B cell (primary cell): ENCODE data around the gene LIPE. TPM values are rescaled to one million over a fixed set of nuclear protein-coding genes. Genes with fewer than 3 reads are reported as not detected.

ENCODE experiments used
- ATAC-seq: fragments of 200-7000 bp; cut with Tn5 transposase; one replicate; pipeline ENCODE4 v1.10.0; 2021; ENCODE audit warnings: low read depth, mild to moderate bottlenecking, moderate number of reproducible peaks, moderate library complexity
- CTCF ChIA-PET: fragments of 350-600 bp; sonication (Branson Sonifier 250); formaldehyde crosslinking; loops from one replicate; lab custom pipeline; 2021; ENCODE audit warnings: antibody characterized with exemption, inconsistent platforms; lab: Charles Lee
- POLR2A ChIA-PET: fragments of 350-600 bp; sonication (Branson Sonifier 250); formaldehyde crosslinking; loops from one replicate; lab custom pipeline; 2021; ENCODE audit warnings: antibody characterized with exemption; lab: Charles Lee
- DNase-seq: peaks from one replicate; pipeline ENCODE4 v3.0.0; 2013
- H2AFZ ChIP-seq: 2 replicates; pipeline ENCODE4 v1.6.1; 2012; ENCODE audit warnings: mild to moderate bottlenecking, low read depth, low read length; ENCODE audit not compliant: insufficient read depth, poor library complexity, severe bottlenecking
- H3K27ac ChIP-seq, 2 donors: 1 replicate in 1 of 2; 2 replicates in 1 of 2; pipeline ENCODE4 v1.5.1; 2012 to 2013; ENCODE audit warnings: low read length in 2 of 2, mild to moderate bottlenecking in 2 of 2, moderate library complexity in 1 of 2
- H3K27me3 ChIP-seq, 4 experiments: fragments of 200-600 bp in 1 of 4; sonication (generic) in 1 of 4; replicated peaks in 1 of 4; 1 replicate in 2 of 4; 2 replicates in 2 of 4; pipeline versions ENCODE4 v1.6.1 to v1.7.0; 2013 to 2016; ENCODE audit warnings: low read length in 3 of 4, mild to moderate bottlenecking in 2 of 4, mixed read lengths in 1 of 4, moderate library complexity in 1 of 4; ENCODE audit not compliant: insufficient read depth in 4 of 4, control insufficient read depth in 3 of 4; ENCODE audit errors: control extremely low read depth in 1 of 4
- H3K36me3 ChIP-seq, 2 experiments: replicated peaks in 1 of 2; 1 replicate in 1 of 2; 2 replicates in 1 of 2; pipeline versions ENCODE4 v1.6.1 to v1.7.1; 2013; ENCODE audit warnings: low read length in 1 of 2; ENCODE audit not compliant: insufficient read depth in 2 of 2, control insufficient read depth in 1 of 2; ENCODE audit errors: control extremely low read depth in 1 of 2, extremely low read depth in 1 of 2
- H3K4me1 ChIP-seq, 2 donors: fragments of 200-600 bp in 1 of 2; sonication (generic) in 1 of 2; 1 replicate in 1 of 2; 2 replicates in 1 of 2; pipeline versions ENCODE4 v1.5.1 to v1.6.1; 2013 to 2017; ENCODE audit warnings: low read length in 2 of 2; ENCODE audit not compliant: control insufficient read depth in 2 of 2, insufficient read depth in 2 of 2
- H3K4me2 ChIP-seq: replicated peaks from 2 replicates; pipeline ENCODE3; 2012; ENCODE audit warnings: mild to moderate bottlenecking, low read depth, low read length; ENCODE audit not compliant: poor library complexity, severe bottlenecking
- H3K4me3 ChIP-seq, 5 experiments: fragments of 200-600 bp in 1 of 5; sonication (generic) in 1 of 5; 1 replicate in 3 of 5; 2 replicates in 2 of 5; pipeline versions ENCODE4 v1.5.1 to v1.7.0; 2011 to 2016; ENCODE audit warnings: low read length in 4 of 5, mild to moderate bottlenecking in 4 of 5, low read depth in 2 of 5, control low read depth in 1 of 5, moderate library complexity in 1 of 5; ENCODE audit not compliant: insufficient read depth in 1 of 5; ENCODE audit errors: control extremely low read depth in 1 of 5, extremely low read depth in 1 of 5
- H3K79me2 ChIP-seq: fragments of 200-600 bp; sonication (generic); one replicate; pipeline ENCODE4 v1.6.0; 2016; ENCODE audit warnings: low read length; ENCODE audit not compliant: control insufficient read depth, insufficient read depth
- H3K9ac ChIP-seq: fragments of 200-600 bp; sonication (generic); 2 replicates; pipeline ENCODE4 v1.6.1; 2017; ENCODE audit warnings: mild to moderate bottlenecking, low read length, moderate library complexity
- H3K9me3 ChIP-seq, 3 donors: one replicate each; pipeline versions ENCODE4 v1.6.1 to v1.7.1; 2013; ENCODE audit warnings: low read length in 2 of 3; ENCODE audit not compliant: control insufficient read depth in 2 of 3, insufficient read depth in 1 of 3; ENCODE audit errors: control extremely low read depth in 1 of 3
- H4K20me1 ChIP-seq: 2 replicates; pipeline ENCODE4 v1.6.0; 2012; ENCODE audit warnings: mild to moderate bottlenecking, low read length; ENCODE audit not compliant: insufficient read depth, control insufficient read depth, poor library complexity, severe bottlenecking
- H3K27ac Mint-ChIP-seq: one replicate; pipeline ENCODE4 v1.8.0; 2021; ENCODE audit warnings: mixed read lengths
- H3K27me3 Mint-ChIP-seq: one replicate; pipeline ENCODE4 v1.8.0; 2021; ENCODE audit warnings: mixed read lengths
- H3K4me1 Mint-ChIP-seq: one replicate; pipeline ENCODE4 v1.8.0; 2021; ENCODE audit warnings: mixed read lengths
- H3K4me3 Mint-ChIP-seq: one replicate; pipeline ENCODE4 v1.8.0; 2021; ENCODE audit warnings: mixed read lengths
- H3K9me3 Mint-ChIP-seq: one replicate; pipeline ENCODE4 v1.8.0; 2022; ENCODE audit warnings: mixed read lengths; ENCODE audit not compliant: insufficient read depth
- CTCF ChIP-seq: fragments of 200-600 bp; IDR thresholded peaks from one replicate; pipeline ENCODE4 v1.8.0; 2022; ENCODE audit warnings: antibody characterized with exemption, mild to moderate bottlenecking
- EZH2 ChIP-seq: IDR thresholded peaks from 2 replicates; pipeline ENCODE4 v1.6.1; 2012; ENCODE audit warnings: borderline replicate concordance, low read depth, mild to moderate bottlenecking, moderate library complexity, low read length; ENCODE audit not compliant: insufficient read depth, poor library complexity, severe bottlenecking
- WGBS: methylation state at CpG from one replicate; pipeline ENCODE4 v1.1.5; 2013; ENCODE audit warnings: missing lambda C conversion rate; ENCODE audit not compliant: insufficient coverage; 5-methylcytosine and 5-hydroxymethylcytosine counted together
- intact Hi-C: fragments of 100-400 bp; cut with micrococcal nuclease; formaldehyde crosslinking; loops from one replicate; pipeline ENCODE4 v1.10.0; 2022
- polyA minus RNA-seq: library from RNA; depleted of rRNA, polyadenylated mRNA; stranded (reverse); fragments of >200 nt; gene quantifications from 2 replicates; pipeline ENCODE4 v1.2.3, GENCODE V29; 2012
- polyA plus RNA-seq: library from polyadenylated mRNA; depleted of rRNA; stranded (reverse); fragments of >200 nt; gene quantifications from 2 replicates; pipeline ENCODE4 v1.2.3, GENCODE V29; 2012
- total RNA-seq, 2 donors: library from RNA; stranded (reverse); fragments of 120-200 nt in 1 of 2; gene quantifications; 1 replicate in 1 of 2; 2 replicates in 1 of 2; pipeline versions ENCODE4 v1.2.3 to v1.2.4, GENCODE V29; 2013 to 2022

Gene LIPE
- total RNA-seq: 46.2 and 46.9 TPM in 2 replicates
- 21.5 TPM for total RNA-seq (2013)
- 46.8 and 49.4 TPM in 2 replicates for polyA plus RNA-seq
- polyA minus RNA-seq: 62.4 and 79.3 TPM in 2 replicates

DNA sequence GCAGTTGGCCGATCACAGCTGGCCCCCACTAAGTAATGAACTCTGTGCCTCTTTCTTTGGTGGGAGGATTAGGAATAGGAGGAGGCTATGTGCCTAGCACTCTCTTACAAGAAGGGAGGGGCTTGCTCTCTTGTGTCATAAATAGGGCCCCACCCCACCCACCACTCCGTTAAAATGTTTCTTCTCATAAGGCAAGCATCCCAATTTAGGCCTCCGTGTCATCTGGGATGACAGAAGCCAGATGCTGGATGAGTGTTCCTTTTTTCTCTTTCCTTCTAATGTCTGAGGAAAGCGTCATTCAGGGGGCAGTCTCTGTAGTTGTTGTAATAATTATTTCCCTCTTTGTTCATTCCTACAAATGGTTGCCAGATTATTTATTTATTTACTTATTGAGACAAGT, at the start of gene LIPE:
TSS of gene LIPE (minus strand) at position 76 of the 400 bp plus-strand sequence. CDS start 239 bp downstream, outside the sequence.
- TF ChIP-seq EZH2 (no peak), CTCF (no peak)
- Mint-ChIP-seq H3K27me3 (no peaks in the 10 kb centered on the region), H3K27ac (no peak within 1 kb of the TSS), H3K4me3 (no peak within 1 kb of the TSS), H3K4me1 (peaks cover 19% of the 10 kb centered on the region), H3K9me3 (no peaks in the 10 kb centered on the region)
- H3K79me2 ChIP-seq: peaks cover under 1% of the 10 kb centered on the region
- no peaks in the 10 kb centered on the region for H3K36me3 ChIP-seq
- DNase-seq: no peak
- peaks cover 2 to 16% of the 10 kb centered on the region in 2 donors for H3K4me1 ChIP-seq
- no peak within 1 kb of the TSS for H3K4me3 ChIP-seq
- ATAC-seq: no peak
- ChIA-PET CTCF (interaction anchor here (1.1 to 2.3 kb wide), 2 partner anchors 11 to 14 kb away, joined by 4 to 7 read pairs; no protein-coding TSS in a partner anchor), POLR2A (no interaction called here)
- H3K4me2 ChIP-seq: no peak within 1 kb of the TSS
- no CpG with 5 or more reads among the region's 4 CpGs for WGBS
- H3K27ac ChIP-seq: no peak within 1 kb of the TSS
- no peak within 1 kb of the TSS for H3K9ac ChIP-seq
- H3K9me3 ChIP-seq: peaks cover 0 to 5% (median 0%) of the 10 kb centered on the region in 3 donors
- peaks cover 2% of the 10 kb centered on the region for H4K20me1 ChIP-seq
- H2AFZ ChIP-seq: no peak within 1 kb of the TSS
- intact Hi-C loops: no loop called here
- peaks cover 0 to 2% (median 0%) of the 10 kb centered on the region in 4 experiments for H3K27me3 ChIP-seq

DNA sequence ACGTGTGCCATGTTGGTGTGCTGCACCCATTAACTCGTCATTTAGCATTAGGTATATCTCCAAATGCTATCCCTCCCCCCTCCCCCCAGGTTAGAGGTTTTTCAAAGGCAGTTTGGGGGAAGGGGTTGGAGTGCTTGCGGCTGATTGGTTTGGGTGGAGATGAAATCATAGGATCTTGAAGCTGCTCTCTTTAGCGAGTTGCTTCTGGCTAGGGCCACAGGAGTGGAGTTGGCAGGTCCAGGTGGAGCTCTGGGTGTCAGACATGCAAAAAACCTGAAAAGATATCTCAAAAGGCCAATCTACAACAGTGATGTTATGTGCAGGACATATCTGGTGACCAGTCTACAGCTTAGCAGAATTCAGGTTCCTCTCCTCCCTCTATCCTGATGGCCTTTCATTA, 48.2 kb upstream of the LIPE start:
- TF ChIP-seq EZH2: no peak
- TF ChIP-seq CTCF: no peak
- Mint-ChIP-seq H3K4me3 (no peak overlapping the region), H3K27ac (no peak overlapping the region), H3K27me3 (no peaks in the 10 kb centered on the region), H3K9me3 (no peaks in the 10 kb centered on the region), H3K4me1 (peaks cover 2% of the 10 kb centered on the region)
- ATAC-seq (no peak), DNase-seq (no peak)
- Histone ChIP-seq H3K36me3 (no peaks in the 10 kb centered on the region), H3K27me3 (no peaks in the 10 kb centered on the region), H4K20me1 (no peaks in the 10 kb centered on the region), H3K4me3 (no peak overlapping the region), H2AFZ (no peak overlapping the region), H3K9ac (no peak overlapping the region), H3K9me3 (no peaks in the 10 kb centered on the region), H3K4me1 (peaks cover under 1 to 2% of the 10 kb centered on the region in 2 donors), H3K4me2 (no peak overlapping the region), H3K79me2 (no peaks in the 10 kb centered on the region), H3K27ac (no peak overlapping the region)
- ChIA-PET CTCF (interaction anchor here (1.3 to 2.5 kb wide), 3 partner anchors 10 to 35 kb away, joined by 3 to 7 read pairs (median 5); no protein-coding TSS in a partner anchor), POLR2A (interaction anchor here (0.7 kb wide), 1 partner anchor 22 kb away, joined by 3 read pairs; no protein-coding TSS in a partner anchor)
- intact Hi-C loops: no loop called here
- 93% methylated on average over 2 of the region's 4 CpGs for WGBS
